ENCODE results near the gene TIAM2. TPM values are rescaled to one million over a fixed set of nuclear protein-coding genes. Genes with fewer than 3 reads are reported as not detected.

Gene TIAM2
- total and polyA plus RNA-seq, 7 donors, result 3.4 to 20.3 (median 10.0) TPM

DNA sequence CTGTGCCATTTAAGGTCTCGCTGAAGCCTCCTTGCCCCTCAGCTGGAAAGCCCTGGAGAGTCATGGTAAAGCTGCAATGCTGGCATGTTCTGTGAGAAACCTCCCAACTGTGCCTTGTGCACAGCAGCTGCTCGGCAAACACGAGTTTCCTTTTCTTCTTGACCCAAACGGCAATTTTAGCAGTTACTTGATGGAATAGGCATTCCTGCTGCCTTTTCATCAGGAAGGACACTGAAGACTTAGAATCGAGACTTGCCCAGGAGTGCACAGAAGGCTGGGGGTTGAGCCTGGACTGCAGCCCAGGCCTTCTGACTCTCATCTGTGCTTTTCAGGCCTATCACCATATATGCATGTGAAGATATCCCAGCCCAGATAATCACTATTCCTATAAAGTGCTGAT lies 240.0 kb downstream of the TIAM2 start:
- intact Hi-C loops (cut with DNase I), result no loop called here
- Histone ChIP-seq H3K4me3 (no peak overlapping the region), H3K4me1 (no peaks in the 10 kb centered on the region), H3K27me3 (ENCODE audit: insufficient read depth in 3 of 3, low read length in 2 of 3) (no peaks in the 10 kb centered on the region), H3K27ac (no peak overlapping the region), H3K36me3 (ENCODE audit: insufficient read depth in 1 of 2, low read depth in 1 of 2) (no peaks in the 10 kb centered on the region), H3K9me3 (no peaks in the 10 kb centered on the region)
- DNase-seq (no peak), ATAC-seq (no peak)
- 38 to 41% (median 40%) methylated on average over 5 of the region's 5 CpGs for WGBS, 3 donors
- TF ChIP-seq CTCF (IDR thresholded peaks at IDR 0.05), result no peak

DNA sequence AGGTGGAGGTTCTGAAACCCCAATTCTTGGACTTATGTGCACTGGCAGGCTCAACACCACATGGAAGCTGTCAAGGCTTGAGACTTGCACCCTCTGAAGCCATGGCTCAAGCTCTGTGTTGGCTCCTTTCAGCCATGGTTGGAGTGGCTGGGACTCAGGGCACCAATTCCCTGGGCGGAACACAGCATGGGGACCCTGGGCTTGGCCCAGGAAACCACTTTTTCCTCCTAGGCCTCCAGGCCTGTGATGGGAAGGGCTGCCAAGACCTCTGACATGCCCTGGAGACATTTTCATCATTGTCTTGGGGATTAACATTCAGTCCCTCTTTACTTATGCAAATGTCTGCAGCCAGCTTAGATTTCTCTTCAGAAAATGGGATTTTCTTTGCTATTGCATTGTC lies 242.5 kb downstream of the TIAM2 start:
- Histone ChIP-seq H3K27ac (no peak overlapping the region), H3K36me3 (ENCODE audit: insufficient read depth in 1 of 2, low read depth in 1 of 2) (no peaks in the 10 kb centered on the region), H3K27me3 (ENCODE audit: insufficient read depth in 3 of 3, low read length in 2 of 3) (no peaks in the 10 kb centered on the region), H3K4me3 (no peak overlapping the region), H3K9me3 (no peaks in the 10 kb centered on the region), H3K4me1 (no peaks in the 10 kb centered on the region)
- no peak for DNase-seq
- intact Hi-C loops (cut with DNase I), result no loop called here
- WGBS, 3 donors, result 46 to 95% (median 95%) methylated on average over 1 of the region's 1 CpG
- no peak for TF ChIP-seq CTCF (IDR thresholded peaks at IDR 0.05)
- ATAC-seq, result no peak

GRCh38 chr6:155240905-155241600 lies 245.9 kb downstream of the TIAM2 start:
- Histone ChIP-seq H3K4me3 (no peak overlapping the region), H3K4me1 (no peaks in the 10 kb centered on the region), H3K27me3 (ENCODE audit: insufficient read depth in 3 of 3, low read length in 2 of 3) (no peaks in the 10 kb centered on the region), H3K36me3 (ENCODE audit: insufficient read depth in 1 of 2, low read depth in 1 of 2) (peaks cover 0 to under 1% of the 10 kb centered on the region in 2 donors), H3K27ac (no peak overlapping the region), H3K9me3 (no peaks in the 10 kb centered on the region)
- ATAC-seq, result no peak
- 86 to 93% (median 91%) methylated on average over 19 of the region's 19 CpGs for WGBS, 3 donors
- TF ChIP-seq CTCF (IDR thresholded peaks at IDR 0.05), result no peak
- intact Hi-C loops (cut with DNase I), result loop anchor here (10.0 kb wide), 2 partner anchors 306 to 316 kb away; no protein-coding TSS in a partner anchor
- no peak for DNase-seq

GRCh38 chr6:155241966-155242365 lies 246.9 kb downstream of the TIAM2 start:
- H3K36me3 ChIP-seq (ENCODE audit: insufficient read depth in 1 of 2, low read depth in 1 of 2), result peaks cover 0 to 10% of the 10 kb centered on the region in 2 donors
- no peaks in the 10 kb centered on the region for H3K4me1 ChIP-seq
- no peak overlapping the region for H3K27ac ChIP-seq
- TF ChIP-seq CTCF (IDR thresholded peaks at IDR 0.05), result no peak
- no peak for ATAC-seq
- 54 to 71% (median 69%) methylated on average over 8 of the region's 8 CpGs for WGBS, 3 donors
- DNase-seq, result no peak
- no peaks in the 10 kb centered on the region for H3K9me3 ChIP-seq
- intact Hi-C loops (cut with DNase I), result loop anchor here (10.0 kb wide), 2 partner anchors 307 to 317 kb away; no protein-coding TSS in a partner anchor
- no peaks in the 10 kb centered on the region for H3K27me3 ChIP-seq (ENCODE audit: insufficient read depth in 3 of 3, low read length in 2 of 3)
- no peak overlapping the region for H3K4me3 ChIP-seq

GRCh38 chr6:155244434-155244833 lies 249.3 kb downstream of the TIAM2 start:
- no peak overlapping the region for H3K27ac ChIP-seq
- H3K4me3 ChIP-seq, result no peak overlapping the region
- WGBS, 3 donors, result 52 to 66% (median 61%) methylated on average over 4 of the region's 4 CpGs
- no peak for ATAC-seq
- peaks cover 0 to 23% of the 10 kb centered on the region in 2 donors for H3K36me3 ChIP-seq (ENCODE audit: insufficient read depth in 1 of 2, low read depth in 1 of 2)
- TF ChIP-seq CTCF (IDR thresholded peaks at IDR 0.05), result no peak
- no peaks in the 10 kb centered on the region for H3K27me3 ChIP-seq (ENCODE audit: insufficient read depth in 3 of 3, low read length in 2 of 3)
- no peak for DNase-seq
- no peaks in the 10 kb centered on the region for H3K9me3 ChIP-seq
- intact Hi-C loops (cut with DNase I), result loop anchor here (10.0 kb wide), 2 partner anchors 310 to 320 kb away; no protein-coding TSS in a partner anchor
- H3K4me1 ChIP-seq, result no peaks in the 10 kb centered on the region
